HCT116 (cell line): Measurements from ENCODE around the gene MOV10L1.

Source experiments
- ATF3 ChIP-seq: IDR thresholded peaks from 2 replicates; pipeline ENCODE4 v1.6.1; 2012
- CBX3 ChIP-seq: IDR thresholded peaks from 2 replicates; pipeline ENCODE4 v1.6.1; 2012; ENCODE audit warnings: low read depth
- CEBPB ChIP-seq: IDR thresholded peaks from 2 replicates; pipeline ENCODE4 v1.6.1; 2012; ENCODE audit warnings: low read depth
- CTCF ChIP-seq, 3 experiments: fragments of 200-600 bp in 1 of 3; sonication (generic) in 1 of 3; IDR thresholded peaks in 2 of 3; conservative IDR thresholded peaks in 1 of 3; 2 replicates each; pipeline ENCODE4 v1.5.1; 2012 to 2017; ENCODE audit warnings: low read depth in 2 of 3, low read length in 2 of 3, antibody characterized with exemption in 1 of 3, borderline replicate concordance in 1 of 3, control low read depth in 1 of 3, mild to moderate bottlenecking in 1 of 3, mixed read lengths in 1 of 3, mixed run types in 1 of 3, moderate library complexity in 1 of 3; ENCODE audit not compliant: insufficient read depth in 1 of 3
- EZH2 ChIP-seq: fragments of 200-600 bp; sonication (generic); IDR thresholded peaks from 2 replicates; pipeline ENCODE4 v1.6.1; 2017; ENCODE audit warnings: antibody characterized with exemption, mixed run types
- EZH2phosphoT487 ChIP-seq: fragments of 200-600 bp; IDR thresholded peaks from 2 replicates; pipeline ENCODE4 v1.6.1; 2018; ENCODE audit warnings: antibody characterized with exemption, borderline replicate concordance
- FOSL1 ChIP-seq: IDR thresholded peaks from 2 replicates; pipeline ENCODE4 v1.6.1; 2012; ENCODE audit warnings: low read depth
- POLR2A ChIP-seq: IDR thresholded peaks from 2 replicates; pipeline ENCODE4 v1.7.0; 2011; ENCODE audit warnings: borderline replicate concordance; ENCODE audit not compliant: insufficient read depth, insufficient read length; ENCODE audit errors: extremely low read depth
- POLR2AphosphoS5 ChIP-seq: IDR thresholded peaks from 2 replicates; pipeline ENCODE4 v1.6.1; 2011; ENCODE audit warnings: mild to moderate bottlenecking, low read depth, low read length, moderate library complexity
- SIN3A ChIP-seq: IDR thresholded peaks from 2 replicates; pipeline ENCODE4 v1.6.1; 2012; ENCODE audit warnings: low read depth
- SRF ChIP-seq: IDR thresholded peaks from 2 replicates; pipeline ENCODE4 v1.6.1; 2012; ENCODE audit warnings: low read depth
- YY1 ChIP-seq: IDR thresholded peaks from 2 replicates; pipeline ENCODE4 v1.6.1; 2011; ENCODE audit warnings: low read length, low read depth, moderate library complexity, mild to moderate bottlenecking; ENCODE audit not compliant: insufficient replicate concordance; ENCODE audit errors: extremely low read depth
- ZFX ChIP-seq: fragments of 450-650 bp; IDR thresholded peaks from 2 replicates; pipeline ENCODE4 v1.6.1; 2017

- TF ChIP-seq CTCF (IDR thresholded peaks at IDR 0.05 in 2 of 3, conservative IDR thresholded peaks at IDR 0.05 in 1 of 3; ENCODE audit: borderline replicate concordance in 1 of 3, insufficient read depth in 1 of 3, low read depth in 2 of 3, low read length in 2 of 3) = no peak
- no peak for TF ChIP-seq CEBPB
- no peak for TF ChIP-seq ATF3
- TF ChIP-seq SIN3A = no peak
- TF ChIP-seq ZFX = no peak
- TF ChIP-seq POLR2A = no peak
- TF ChIP-seq POLR2AphosphoS5 = no peak
- TF ChIP-seq EZH2phosphoT487 = no peak
- TF ChIP-seq CBX3 = no peak
- no peak for TF ChIP-seq SRF
- no peak for TF ChIP-seq YY1
- TF ChIP-seq EZH2 = no peak
- TF ChIP-seq FOSL1 = no peak
These were observed 44.4 kb upstream of the MOV10L1 start for GRCh38 chr22:50045211-50046018.
